GM18505 (cell line): Measurements from ENCODE around the gene TSGA10.
A peak's percentile ranks its signal among the peaks of the same experiment; 100 is the strongest.
"Not testable (repeated sequence)": the region's sequence is repeated elsewhere in the genome, so short reads cannot be mapped to it uniquely, and the experiment has no call there.

Experiments
- ATAC-seq: cut with Tn5 transposase; IDR thresholded peaks from one replicate; pipeline ENCODE4 v1.9.1; 2021; ENCODE audit not compliant: unreplicated experiment
- POLR2A ChIP-seq: IDR thresholded peaks from 4 replicates; pipeline ENCODE4 v1.6.1; 2011; ENCODE audit warnings: borderline replicate concordance; ENCODE audit not compliant: insufficient read depth, insufficient read length; ENCODE audit errors: extremely low read depth

The TSGA10 gene

GRCh38 chr2:99139003-99139402 lies 15.7 kb downstream of the TSGA10 start:
- no peak for TF ChIP-seq POLR2A
- no peak for ATAC-seq

- ATAC-seq, result not testable (repeated sequence)
These were observed 19.6 kb downstream of the TSGA10 start for GRCh38 chr2:99135044-99135556.

- ATAC-seq, result no peak
- no peak for TF ChIP-seq POLR2A
These were observed 26.8 kb downstream of the TSGA10 start for GRCh38 chr2:99127981-99128380.

- ATAC-seq, result no peak
These were observed 42.1 kb downstream of the TSGA10 start for GRCh38 chr2:99112617-99113016.

GRCh38 chr2:99111945-99112344 lies 42.8 kb downstream of the TSGA10 start:
- ATAC-seq, result no peak
- TF ChIP-seq POLR2A, result no peak

More at GRCh38 chr2:99112617-99113016, 42.1 kb downstream of the TSGA10 start:
- TF ChIP-seq POLR2A, result no peak

- ATAC-seq, result no peak
- no peak for TF ChIP-seq POLR2A
These were observed 43.5 kb downstream of the TSGA10 start for GRCh38 chr2:99111236-99111635.

GRCh38 chr2:99106913-99107312 lies 47.8 kb downstream of the TSGA10 start:
- TF ChIP-seq POLR2A, result no peak
- ATAC-seq, result no peak

GRCh38 chr2:99104006-99104405 lies 50.7 kb downstream of the TSGA10 start:
- ATAC-seq, result no peak
- TF ChIP-seq POLR2A, result no peak

- ATAC-seq, result no peak
- no peak for TF ChIP-seq POLR2A
These were observed 53.0 kb downstream of the TSGA10 start for GRCh38 chr2:99101697-99102096.

- no peak for TF ChIP-seq POLR2A
- ATAC-seq, result no peak
These were observed 58.0 kb downstream of the TSGA10 start for GRCh38 chr2:99096728-99097127.

- peak; percentile 58 for ATAC-seq
- no peak for TF ChIP-seq POLR2A
These were observed 66.7 kb downstream of the TSGA10 start for GRCh38 chr2:99088017-99088416.

- no peak for ATAC-seq
- TF ChIP-seq POLR2A, result no peak
These were observed 68.4 kb downstream of the TSGA10 start for GRCh38 chr2:99086385-99086784.

- TF ChIP-seq POLR2A, result no peak
- ATAC-seq, result no peak
These were observed 69.3 kb downstream of the TSGA10 start for GRCh38 chr2:99085421-99085820.

- ATAC-seq, result no peak
These were observed 70.5 kb downstream of the TSGA10 start for GRCh38 chr2:99084256-99084655.

GRCh38 chr2:99081891-99082290 lies 72.9 kb downstream of the TSGA10 start:
- TF ChIP-seq POLR2A, result no peak
- ATAC-seq, result no peak

More at GRCh38 chr2:99084256-99084655, 70.5 kb downstream of the TSGA10 start:
- no peak for TF ChIP-seq POLR2A

- no peak for ATAC-seq
- no peak for TF ChIP-seq POLR2A
These were observed 75.5 kb downstream of the TSGA10 start for GRCh38 chr2:99079226-99079625.

GRCh38 chr2:99072551-99072950 lies 82.2 kb downstream of the TSGA10 start:
- TF ChIP-seq POLR2A, result no peak
- no peak for ATAC-seq
